NB4 (cell line): ENCODE measurements around the gene MCF2L.
A peak's percentile ranks its signal among the peaks of the same experiment; 100 is the strongest.

Experiments
- DNase-seq: peaks from one replicate; pipeline ENCODE4 v3.0.0; 2010; ENCODE audit warnings: low read depth
- H3K4me3 ChIP-seq: one replicate; pipeline ENCODE4 v1.5.1; 2011; ENCODE audit warnings: mild to moderate bottlenecking, low read depth, low read length, moderate library complexity
- CTCF ChIP-seq: IDR thresholded peaks from one replicate; pipeline ENCODE4 v1.5.1; 2012; ENCODE audit warnings: low read depth, low read length
- MYC ChIP-seq: IDR thresholded peaks from 2 replicates; pipeline ENCODE4 v1.6.1; 2011; ENCODE audit warnings: low read depth, low read length
- POLR2A ChIP-seq: IDR thresholded peaks from 2 replicates; pipeline ENCODE4 v1.6.1; 2011; ENCODE audit warnings: mild to moderate bottlenecking; ENCODE audit not compliant: insufficient read length; ENCODE audit errors: extremely low read depth
- TF ChIP-seq, protein P1 (sequence below): IDR thresholded peaks from 2 replicates; pipeline ENCODE4 v1.6.1; 2011; ENCODE audit warnings: low read depth, low read length

The MCF2L gene

GRCh38 chr13:113004126-113004525, 35.1 kb downstream of the MCF2L start:
- DNase-seq: no peak
- no peak for TF ChIP-seq MYC
- TF ChIP-seq CTCF: no peak
- TF ChIP-seq POLR2A: no peak
- TF ChIP-seq, protein P1, sequence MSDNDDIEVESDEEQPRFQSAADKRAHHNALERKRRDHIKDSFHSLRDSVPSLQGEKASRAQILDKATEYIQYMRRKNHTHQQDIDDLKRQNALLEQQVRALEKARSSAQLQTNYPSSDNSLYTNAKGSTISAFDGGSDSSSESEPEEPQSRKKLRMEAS: no peak

DNA sequence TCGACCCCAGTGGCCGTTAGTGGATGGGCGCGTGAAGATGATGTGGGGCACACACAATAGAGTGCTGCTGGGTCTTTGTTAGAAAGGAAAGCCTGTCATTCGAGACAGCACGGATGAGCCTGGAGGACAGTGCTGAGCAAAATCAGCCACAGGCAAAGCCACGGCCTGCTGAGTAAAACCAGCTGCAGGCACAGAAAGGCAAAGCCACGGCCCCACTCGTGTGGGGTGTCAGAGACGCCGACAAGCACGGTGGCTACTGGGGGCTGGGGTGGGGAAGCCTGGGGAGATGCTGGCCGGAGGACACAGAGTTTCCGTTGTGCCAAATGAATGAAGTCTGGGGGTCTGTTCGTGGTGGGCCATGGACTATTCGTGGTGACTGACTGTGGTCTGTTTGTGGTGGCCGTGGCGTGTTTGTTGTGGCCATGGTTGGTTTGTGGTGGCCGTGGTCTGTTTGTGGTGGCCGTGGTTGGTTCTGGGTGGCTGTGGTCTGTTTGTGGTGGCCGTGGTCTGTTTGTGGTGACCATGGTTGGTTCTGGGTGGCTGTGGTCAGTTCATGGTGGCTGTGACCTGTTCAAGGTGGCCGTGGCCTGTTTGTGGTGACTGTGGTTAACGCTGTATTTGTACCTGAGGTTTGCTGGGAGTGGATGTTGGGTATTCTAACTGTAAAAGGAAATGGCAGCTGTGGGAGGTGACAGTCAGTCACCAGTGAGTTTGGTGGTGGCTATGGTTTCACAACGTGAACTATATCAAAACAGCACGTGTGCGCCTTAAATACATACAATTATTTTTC, 36.3 kb downstream of the MCF2L start:
- no peak for TF ChIP-seq POLR2A
- TF ChIP-seq, protein P1: peak; percentile 66
- H3K4me3 ChIP-seq: no peak overlapping the region
- no peak for DNase-seq

More at GRCh38 chr13:113004126-113004525, 35.1 kb downstream of the MCF2L start:
- H3K4me3 ChIP-seq: no peak overlapping the region

GRCh38 chr13:113005997-113006396, 37.0 kb downstream of the MCF2L start:
- TF ChIP-seq CTCF: no peak
- TF ChIP-seq MYC: no peak
- TF ChIP-seq, protein P1: no peak
- TF ChIP-seq POLR2A: no peak
- DNase-seq: no peak

GRCh38 chr13:113006660-113007059, 37.6 kb downstream of the MCF2L start:
- DNase-seq: no peak
- H3K4me3 ChIP-seq: no peak overlapping the region
- TF ChIP-seq CTCF (no peak), POLR2A (no peak)

More at GRCh38 chr13:113005997-113006396, 37.0 kb downstream of the MCF2L start:
- H3K4me3 ChIP-seq: no peak overlapping the region

DNA sequence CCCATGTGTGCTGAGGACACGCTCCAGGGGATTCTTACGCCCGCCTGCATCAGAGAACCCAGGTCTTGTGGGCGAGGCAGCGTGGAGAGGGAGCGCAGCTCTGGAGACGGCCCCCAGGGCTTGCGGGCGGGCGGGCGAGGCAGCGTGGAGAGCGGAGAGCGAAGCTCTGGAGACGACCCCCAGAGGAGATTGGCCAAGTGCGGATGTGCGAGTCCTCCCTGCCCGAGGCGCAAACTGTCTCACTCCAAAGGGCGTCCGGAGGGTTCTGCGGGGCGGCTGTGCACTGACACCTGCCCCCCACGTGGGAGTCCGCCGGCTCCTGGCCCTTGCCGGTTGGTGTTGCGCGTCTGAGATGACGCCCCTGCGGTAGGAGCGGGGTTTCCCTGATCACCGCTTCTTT, 39.8 kb downstream of the MCF2L start:
- TF ChIP-seq MYC: no peak
- no peak for TF ChIP-seq POLR2A
- TF ChIP-seq, protein P1: no peak
- TF ChIP-seq CTCF: no peak
- no peak for DNase-seq
- no peak overlapping the region for H3K4me3 ChIP-seq

DNA sequence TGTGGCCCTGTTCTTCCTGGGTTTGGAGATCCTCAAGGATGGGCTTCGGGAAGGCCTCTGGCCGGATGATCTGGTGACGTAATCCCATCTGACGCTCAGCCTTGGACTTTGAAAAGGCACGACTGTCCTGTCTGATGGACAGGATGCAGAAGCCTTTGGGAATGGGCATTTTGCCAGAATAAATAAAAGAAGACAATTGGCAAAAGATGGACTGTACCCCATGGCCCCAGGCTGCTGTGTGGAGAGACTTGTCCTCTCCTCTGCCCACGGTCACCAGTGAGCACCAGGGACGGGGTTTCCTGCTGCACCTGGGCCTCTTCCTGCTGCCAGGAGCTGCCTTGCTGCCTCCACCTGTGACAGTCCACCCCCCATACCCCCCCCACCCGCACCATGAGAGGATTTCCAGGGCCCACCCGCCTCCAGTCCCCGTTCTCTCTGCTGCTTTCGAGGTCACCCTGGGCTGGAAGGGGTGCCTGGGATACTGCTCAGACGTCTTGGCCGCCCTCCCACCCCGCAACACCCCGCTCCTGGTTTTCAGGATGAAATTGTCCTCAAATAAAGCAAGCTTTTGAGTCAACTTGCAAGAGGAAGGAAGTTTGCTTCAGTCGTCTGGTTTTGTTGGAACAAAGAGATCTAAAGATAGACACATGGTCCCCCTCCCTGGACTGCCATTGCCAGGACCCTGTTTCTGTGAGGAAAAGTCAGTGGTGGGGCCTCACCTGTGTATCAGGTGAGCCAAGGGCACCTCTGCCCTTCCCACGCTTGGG, 40.9 kb downstream of the MCF2L start:
- DNase-seq: no peak
- TF ChIP-seq, protein P1: no peak

DNA sequence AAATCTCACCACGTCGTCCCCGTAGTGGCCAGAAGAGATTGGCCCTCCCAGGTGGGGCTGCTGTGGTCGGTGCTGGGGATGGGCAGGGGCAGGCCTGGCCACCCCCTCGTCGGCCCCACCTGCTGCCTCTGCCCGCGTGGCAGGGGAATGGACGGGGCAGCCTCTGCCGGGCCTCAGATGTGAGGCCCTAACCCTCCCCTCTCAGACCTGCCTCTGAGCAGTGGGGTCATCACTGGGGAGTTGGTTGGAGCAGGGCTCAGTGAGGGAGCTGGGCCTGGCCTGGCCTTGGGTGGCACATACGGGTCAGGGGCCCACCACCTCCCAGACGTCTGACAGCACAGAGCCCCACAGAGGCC, 41.5 kb downstream of the MCF2L start:
- DNase-seq: no peak
- TF ChIP-seq MYC (no peak), CTCF (no peak), POLR2A (no peak)
- TF ChIP-seq, protein P1: no peak
- H3K4me3 ChIP-seq: no peak overlapping the region

More for the DNA sequence above, 40.9 kb downstream of the MCF2L start:
- H3K4me3 ChIP-seq: no peak overlapping the region
